ENCODE measurements around the gene POLR2E.

Gene POLR2E

GRCh38 chr19:1074544-1075283 is 20.5 kb downstream of the POLR2E start:
- DNase-seq, result peak; percentile 94

GRCh38 chr19:1073956-1074517 is 21.1 kb downstream of the POLR2E start:
- DNase-seq, result no peak

DNA sequence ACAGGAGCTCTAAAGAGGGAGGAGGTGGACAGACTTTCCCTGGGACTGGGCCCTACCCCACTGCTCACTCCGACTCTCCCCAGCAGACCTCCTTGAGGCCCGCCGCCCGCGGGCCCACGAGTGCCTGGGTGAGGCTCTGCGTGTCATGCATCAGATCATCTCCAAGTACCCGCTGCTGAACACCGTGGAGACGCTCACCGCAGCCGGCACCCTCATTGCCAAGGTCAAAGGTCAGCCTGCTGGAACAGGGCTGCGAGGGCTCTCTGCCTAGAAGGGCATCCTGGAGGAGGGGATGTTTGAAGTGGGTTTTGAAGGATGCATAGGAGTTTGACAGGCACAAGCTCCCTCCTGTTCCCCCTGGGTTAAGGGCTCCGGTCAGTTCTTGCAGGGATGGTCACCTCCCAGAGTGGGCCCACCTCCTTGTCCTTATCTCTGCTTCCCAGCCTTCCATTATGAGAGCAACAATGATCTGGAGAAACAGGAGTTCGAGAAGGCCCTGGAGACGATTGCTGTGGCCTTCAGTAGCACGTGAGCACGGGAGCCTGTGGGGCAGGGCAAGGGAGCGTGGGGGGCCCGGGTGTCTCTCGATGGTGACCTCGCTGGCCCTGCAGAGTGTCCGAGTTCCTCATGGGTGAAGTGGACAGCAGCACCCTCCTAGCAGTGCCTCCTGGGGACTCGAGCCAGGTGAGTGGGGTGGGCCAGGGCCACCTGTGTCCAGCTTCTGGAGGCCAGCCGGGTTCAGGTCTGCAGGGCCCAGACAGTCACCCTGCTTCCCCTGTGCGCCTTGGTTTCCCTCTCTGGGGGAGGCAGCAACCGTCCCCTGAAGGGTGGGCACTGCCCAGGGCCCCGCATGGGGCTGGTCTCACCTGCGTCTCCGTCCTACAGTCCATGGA is 21.9 kb downstream of the POLR2E start:
- no peak for DNase-seq

GRCh38 chr19:1072371-1073015 is 22.7 kb downstream of the POLR2E start:
- no peak for DNase-seq

- DNase-seq, result no peak
Measured at GRCh38 chr19:1070931-1071791, 24.0 kb downstream of the POLR2E start.

GRCh38 chr19:1070576-1070930 is 24.6 kb downstream of the POLR2E start:
- no peak for DNase-seq

DNA sequence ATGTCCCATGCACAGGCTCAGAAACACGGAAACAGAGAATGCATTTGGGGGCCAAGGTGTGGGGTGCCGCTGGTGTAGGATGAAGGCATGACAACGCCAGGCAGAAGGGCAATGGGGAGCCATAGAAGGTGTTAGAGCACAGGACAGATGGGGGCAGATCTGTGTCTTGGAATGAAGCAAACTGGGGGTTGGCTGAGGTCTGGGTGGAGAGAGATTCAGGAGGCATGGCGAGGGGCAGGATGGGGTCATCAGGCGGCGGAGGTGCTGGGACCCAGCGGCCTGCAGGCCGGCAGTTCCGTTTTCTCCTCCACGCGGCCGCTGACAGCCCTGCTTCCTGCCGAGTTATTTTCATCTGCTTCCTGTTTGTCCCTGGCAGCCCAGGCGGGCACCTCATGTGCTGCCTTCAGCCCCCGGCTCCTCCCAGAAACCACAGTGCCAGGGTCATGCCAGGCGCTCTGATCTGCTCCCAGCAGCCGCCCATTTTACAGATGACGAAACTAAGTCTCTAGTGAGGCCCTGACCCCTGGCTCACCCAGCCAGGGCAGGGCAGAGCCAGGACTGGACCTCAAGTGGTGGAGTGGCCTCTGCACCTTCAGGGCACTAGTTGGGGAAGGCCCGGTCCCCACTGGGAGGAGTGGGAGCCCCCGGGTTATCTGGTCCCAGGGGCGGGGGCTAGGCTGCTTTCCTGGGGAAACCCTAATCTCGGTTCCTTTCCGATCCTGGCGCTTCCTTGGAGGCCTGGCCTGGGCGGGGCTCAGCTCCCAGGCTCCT is 26.0 kb downstream of the POLR2E start:
- DNase-seq, result peak; percentile 85

DNA sequence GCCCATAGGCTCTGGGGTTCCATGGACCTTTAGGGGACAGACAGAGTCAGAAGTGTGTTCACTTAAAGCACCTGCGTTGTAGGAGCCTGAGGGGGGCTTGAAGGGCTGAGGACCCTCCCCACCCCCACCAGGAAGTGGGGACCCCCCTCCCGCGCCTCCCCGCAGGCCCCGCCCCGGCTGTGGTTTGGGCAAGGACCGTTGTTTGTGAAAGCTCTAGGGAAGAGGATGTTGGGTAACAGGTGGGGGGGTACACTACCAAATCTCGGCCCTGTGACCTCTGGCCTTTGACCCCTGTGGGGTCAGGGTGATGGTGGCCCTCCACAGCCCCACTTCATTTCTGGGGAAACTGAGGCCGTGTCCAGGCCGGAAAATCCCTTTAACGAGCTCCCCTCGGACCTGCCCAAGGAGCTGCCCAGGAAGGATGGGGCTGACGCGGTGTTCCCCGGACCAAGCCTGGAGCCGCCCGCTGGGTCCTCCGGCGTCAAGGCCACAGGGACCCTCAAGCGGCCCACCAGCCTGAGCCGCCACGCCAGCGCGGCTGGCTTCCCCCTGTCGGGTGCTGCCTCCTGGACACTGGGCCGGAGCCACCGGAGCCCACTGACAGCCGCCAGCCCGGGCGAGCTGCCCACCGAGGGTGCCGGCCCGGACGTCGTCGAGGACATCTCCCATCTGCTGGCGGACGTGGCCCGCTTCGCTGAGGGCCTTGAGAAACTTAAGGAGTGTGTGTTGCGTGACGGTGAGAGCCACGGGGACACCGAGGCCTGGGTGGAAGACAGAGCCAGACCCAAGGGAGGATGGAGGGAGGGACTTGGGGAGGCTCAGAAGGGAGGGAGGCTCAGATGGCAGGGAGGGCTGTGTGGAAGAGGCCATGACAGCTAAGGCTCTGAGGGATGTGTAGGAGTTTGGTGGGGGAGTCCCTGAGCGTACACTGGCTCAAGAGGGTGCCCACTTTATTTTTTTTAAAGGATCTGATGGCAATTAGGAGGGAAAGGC is 26.9 kb downstream of the POLR2E start:
- DNase-seq, result peak; percentile 83

- DNase-seq, result peak; percentile 83
Measured at GRCh38 chr19:1067341-1067957, 27.7 kb downstream of the POLR2E start.

DNA sequence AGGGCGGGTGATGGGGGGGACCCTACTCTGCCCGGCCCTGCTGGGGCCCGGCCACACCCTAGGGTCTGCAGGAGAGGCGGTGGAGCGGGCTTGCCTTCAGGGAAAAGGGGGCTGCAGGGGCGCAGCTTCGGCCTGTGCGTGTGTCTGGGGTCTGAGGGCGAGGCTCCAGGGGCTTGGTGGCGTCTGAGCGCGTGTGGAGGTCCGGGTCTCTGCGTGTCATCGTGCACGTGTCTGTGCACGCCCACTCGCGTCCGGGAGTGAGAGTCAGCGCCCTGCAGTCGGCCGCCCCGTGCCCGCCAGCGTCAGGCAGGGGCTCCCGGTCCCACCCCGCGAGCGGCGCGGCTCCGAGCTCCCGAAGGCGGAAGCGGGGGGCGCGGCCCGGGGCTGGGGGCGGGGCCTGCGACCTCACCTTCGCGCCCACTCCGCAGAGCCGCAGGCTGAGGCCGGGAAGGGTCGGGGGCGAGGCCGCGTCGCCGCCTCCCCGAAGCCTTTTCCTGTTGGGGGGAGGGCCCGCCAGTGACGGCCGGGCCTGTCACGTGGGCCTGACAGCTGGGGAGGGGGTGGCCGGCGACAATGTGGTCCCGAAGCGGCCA is 28.3 kb downstream of the POLR2E start, which contains the start of gene ARHGAP45:
ARHGAP45 (plus strand) TSS at position 420 of the 593 bp plus-strand sequence. CDS start 239 bp downstream, outside the sequence.
- DNase-seq, result peak; percentile 89

DNA sequence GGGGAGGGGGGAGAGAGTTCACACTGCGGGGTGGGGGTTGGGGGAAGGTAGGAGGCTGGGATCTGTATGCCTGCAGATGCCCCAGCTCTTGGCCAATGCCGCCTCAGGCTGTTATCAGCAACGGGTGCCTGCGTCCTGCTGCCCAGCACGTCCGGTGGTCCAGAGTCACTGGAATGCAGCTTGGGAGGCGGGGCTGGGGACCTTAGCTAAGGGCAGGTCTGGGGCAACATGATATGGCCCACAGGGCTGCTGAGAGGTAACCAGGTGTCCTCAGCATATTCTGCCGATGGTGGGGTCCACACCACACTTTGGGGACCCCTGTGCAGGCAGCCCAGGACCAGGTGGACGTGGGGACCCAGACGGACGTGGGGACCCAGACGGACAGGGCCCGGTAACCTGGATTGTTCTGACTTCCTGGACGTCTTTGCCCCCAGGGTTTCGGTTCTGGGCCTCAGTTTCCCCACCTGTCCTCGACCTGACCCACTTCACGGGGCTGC is 28.9 kb downstream of the POLR2E start:
- DNase-seq, result no peak

GRCh38 chr19:1065606-1066109 is 29.5 kb downstream of the POLR2E start:
- DNase-seq, result no peak

DNA sequence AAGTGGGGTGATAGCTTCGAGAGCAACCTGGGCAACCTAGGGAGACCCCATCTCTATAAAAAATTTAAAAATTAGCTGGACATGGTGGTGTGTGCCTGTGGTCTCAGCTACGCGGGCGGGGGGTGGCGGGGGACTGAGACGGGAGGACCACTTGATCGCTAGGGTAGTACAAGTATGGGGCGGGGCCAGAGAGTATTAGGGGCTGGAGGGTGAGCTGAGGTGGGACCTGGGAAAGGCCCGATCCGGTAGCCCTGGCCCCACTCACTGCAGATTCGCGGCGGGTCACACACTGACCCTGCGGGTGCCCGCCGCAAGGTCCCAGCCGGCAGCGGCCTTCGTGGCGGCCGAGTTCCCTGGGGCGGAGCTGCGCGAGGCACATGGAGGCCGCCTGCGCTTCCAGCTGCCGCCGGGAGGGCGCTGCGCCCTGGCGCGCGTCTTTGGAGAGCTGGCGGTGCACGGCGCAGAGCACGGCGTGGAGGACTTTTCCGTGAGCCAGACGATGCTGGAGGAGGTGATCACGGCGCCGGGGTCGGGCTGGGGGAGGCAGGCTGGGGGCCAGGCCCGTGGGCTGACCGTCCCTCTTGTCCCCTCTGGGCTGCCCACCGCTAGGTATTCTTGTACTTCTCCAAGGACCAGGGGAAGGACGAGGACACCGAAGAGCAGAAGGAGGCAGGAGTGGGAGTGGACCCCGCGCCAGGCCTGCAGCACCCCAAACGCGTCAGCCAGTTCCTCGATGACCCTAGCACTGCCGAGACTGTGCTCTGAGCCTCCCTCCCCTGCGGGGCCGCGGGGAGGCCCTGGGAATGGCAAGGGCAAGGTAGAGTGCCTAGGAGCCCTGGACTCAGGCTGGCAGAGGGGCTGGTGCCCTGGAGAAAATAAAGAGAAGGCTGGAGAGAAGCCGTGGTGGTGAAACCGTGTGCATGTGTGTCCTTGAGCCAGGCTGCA is 30.2 kb downstream of the POLR2E start:
- peak; percentile 77 for DNase-seq

DNA sequence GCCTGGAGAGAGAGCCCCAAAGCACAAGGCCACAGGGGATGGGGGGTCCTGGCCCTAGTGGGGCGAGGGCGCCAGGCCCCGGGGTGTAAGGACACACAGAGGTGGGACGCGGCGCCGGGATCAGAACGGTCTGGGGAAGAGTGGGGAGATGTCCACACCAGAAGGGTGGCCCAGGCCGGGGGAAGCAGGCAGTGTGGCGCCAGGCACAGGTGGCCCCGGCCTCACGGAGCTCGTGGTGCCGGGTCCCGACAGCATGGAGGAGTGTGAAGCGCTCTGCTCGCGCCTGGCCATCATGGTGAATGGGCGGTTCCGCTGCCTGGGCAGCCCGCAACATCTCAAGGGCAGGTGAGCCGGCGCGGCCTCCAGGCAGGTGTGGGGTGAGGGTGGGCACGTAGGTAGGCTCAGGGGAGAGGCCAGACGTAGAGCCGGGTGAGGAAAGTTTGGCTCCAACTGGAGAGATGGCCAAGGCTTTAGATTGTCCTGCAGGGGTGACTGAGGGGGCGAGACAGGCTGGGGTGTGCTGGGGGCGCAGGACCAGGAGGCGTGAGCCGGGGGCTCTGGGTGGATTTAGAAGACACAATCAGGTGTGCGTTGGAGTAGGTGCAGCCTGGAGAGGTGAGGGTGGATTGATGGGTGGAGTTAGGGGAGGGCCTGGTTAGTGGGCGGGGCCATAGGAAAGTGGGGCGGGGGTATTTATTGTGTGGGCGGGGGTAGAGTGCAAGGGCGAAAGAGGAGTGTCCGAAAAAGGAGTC is 31.1 kb downstream of the POLR2E start:
- DNase-seq, result no peak

DNA sequence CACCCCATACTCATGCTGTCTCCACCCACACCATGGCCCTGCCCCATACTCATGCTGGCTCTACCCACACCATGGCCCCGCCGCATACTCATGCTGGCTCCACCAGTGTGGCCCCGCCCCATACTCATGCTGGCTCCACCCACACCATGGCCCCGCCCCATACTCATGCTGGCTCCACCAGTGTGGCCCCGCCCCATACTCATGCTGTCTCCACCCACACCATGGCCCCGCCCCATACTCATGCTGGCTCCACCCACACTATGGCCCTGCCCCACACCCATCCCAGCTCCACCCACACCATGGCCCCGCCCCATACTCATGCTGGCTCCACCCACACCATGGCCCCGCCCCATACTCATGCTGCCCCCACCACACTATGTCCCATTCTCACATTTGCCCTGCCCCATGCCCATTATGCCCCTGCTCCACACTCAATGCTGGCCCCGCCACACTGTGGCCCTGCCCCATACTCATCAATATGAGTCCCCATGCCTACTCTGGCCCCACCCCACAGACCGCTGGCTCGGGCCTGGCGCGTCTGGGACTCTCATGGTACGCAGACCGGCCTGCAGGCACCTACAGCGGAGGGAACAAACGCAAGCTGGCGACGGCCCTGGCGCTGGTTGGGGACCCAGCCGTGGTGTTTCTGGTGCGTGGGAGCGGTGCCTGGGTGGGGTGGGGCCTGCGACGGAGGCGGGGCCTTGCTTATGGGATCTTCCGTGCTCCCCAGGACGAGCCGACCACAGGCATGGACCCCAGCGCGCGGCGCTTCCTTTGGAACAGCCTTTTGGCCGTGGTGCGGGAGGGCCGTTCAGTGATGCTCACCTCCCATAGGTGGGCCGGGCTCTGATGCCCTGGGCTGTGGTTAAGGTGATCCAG is 31.9 kb downstream of the POLR2E start:
- DNase-seq, result peak; percentile 79
